ENCODE results near the gene ENG.
"Not testable (repeated sequence)": the region's sequence is repeated elsewhere in the genome, so short reads cannot be mapped to it uniquely, and the experiment has no call there.

The ENG gene

DNA sequence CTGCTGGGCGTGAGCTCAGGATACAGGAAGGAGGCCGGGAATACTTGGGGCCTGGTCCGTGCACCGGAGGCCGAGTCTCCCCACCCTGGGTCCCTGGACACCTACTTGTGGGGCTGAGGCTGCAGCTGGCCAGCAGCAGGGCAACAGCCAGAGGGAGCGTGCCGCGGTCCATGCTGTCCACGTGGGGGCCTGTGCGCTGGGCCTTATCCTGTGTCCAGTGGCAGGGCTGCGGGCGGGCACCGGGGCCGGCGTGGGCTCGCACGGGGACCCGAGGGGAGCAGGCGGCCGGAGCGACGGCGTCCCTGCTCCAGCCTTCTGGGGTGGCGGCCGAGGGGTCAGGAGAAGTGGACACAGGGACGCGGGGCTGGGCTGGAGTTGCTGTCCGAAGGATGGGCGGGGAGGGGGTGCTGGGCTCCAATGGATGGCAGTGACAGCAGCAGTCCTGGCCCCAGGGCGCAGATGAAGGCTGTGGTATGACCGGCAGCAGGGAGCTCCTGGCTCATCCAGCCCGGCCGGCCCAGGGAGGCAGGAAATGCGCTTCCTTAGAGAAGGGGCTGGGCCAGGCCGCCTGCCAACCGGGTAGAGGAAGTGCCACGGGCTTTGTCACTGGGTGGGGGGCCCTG is at the start of gene ENG:
Gene ENG (minus strand): TSS at position 475 of the 623 bp plus-strand sequence. CDS start 303 bp downstream, at position 172.
- DNase-seq, result peak; percentile 77

DNA sequence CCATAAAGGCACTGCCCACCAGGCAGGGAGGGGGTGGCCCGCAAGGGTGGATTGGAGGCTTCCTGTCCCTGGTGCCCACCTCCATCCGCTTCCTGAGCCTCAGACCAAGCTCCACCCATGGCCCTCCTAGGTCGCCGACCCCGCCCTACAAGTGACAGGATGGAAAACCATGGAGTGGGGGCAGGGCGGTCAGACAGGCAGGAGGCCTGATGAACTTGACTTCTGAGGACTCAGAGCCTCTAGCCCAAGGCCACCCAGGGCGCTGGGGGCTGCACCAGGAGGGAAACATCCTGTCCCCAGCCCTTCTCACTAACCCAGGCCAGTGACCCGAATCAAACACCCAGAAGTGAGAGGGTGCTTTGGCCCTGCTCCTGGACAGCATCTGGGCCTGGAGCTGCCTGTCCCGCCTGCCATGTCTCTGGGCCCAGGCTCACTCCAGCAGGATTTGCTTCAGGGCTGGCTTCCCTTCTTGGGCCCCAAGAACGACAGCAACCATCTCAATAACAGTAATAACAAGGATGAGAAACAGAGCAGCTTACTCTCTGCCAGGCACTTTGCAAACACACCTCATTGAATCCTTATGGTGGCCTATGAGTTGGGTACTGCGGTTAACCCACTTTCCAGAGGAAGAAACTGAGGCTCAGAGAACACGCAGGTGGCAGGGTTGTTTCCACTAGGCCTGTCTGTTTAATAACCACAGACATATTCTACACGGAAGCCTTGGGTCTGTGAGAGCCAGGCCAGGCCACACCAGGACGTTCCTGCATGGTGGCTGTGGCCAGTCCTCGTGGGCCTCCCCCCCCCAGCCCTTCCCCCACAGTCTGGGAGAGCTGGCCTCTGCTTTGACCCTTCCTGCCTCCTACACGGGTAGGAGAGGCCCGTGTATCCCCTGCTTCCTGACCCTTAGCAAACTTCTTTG is 49.4 kb upstream of the ENG start:
- no peak for DNase-seq

DNA sequence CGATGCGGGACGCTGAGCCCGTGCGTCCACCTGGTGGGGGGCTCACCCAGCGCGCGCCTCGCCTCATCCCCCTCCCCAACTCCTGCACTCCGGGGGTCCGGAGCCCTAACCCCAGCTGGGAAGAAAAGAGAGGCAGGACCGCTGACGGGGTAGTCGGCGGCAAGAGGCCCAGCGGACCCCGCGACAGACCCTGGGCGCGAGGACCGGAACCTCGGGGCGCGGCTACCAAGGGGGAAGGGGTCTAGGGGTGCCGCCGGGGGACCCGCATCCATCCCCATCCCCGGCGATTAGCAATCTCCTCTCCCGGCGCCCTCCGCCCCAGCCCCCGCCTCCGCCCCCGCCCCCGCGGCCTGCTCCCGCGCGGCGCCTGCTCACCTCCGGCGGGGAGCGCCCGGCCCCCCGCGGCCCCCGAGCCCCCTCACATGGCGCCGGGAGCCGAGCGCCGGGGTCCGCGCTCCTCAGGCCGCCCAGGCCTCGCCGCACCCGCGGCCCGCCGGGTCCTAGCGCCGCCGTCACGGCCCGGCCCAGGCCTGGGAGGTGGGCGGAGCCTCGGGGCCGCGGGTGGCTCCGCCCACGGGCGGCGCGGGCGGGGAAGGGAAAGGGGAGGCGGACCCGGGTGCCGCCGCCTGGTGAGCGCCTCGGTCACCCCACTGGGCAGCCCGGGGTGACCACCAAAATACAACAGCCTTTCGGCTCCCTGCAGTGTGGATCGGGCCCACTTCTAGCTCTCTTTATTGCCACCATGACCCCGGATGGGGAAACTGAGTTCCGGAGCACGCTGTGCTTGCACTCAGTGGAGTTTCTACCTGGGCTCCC is 44.9 kb upstream of the ENG start, which contains the start of gene ST6GALNAC6:
Gene ST6GALNAC6 (minus strand): TSS at position 476 of the 816 bp plus-strand sequence. CDS start 1,622 bp downstream, outside the sequence.
- DNase-seq, result peak; percentile 90

DNA sequence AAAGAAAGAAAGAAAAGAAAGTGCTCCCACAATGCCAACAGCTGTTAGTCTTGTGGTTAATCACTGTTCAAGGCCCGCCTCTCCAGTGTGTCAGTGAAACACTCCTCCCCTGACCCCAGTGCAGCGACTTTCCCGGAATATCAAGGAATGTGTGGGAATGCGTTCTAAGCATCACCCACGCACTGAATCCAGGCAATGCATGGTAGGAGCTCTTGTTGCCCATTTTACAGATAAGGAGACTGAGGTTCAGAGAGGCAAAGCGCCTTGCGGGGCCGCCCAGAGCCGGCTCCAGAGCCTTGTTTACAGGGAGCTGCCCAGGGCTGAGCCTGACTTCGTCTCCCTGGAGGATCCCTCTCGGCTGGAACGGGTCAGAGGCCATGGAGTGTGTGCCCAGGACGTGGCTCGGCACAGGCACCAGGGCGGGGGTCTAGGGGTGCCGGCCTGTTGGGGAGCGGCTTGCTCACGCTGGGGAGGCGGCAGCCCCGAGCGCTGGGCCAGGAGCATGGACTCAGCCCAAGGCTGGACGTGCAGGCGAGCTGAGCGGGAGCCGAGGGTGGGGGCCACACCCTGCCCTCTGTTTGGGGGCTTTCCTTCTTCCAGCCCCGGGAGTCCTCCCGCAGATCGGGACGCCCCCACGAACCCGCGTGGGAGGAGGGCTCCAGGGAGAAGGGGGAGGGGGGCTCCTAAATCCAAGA is 44.1 kb upstream of the ENG start:
- peak; percentile 62 for DNase-seq

DNA sequence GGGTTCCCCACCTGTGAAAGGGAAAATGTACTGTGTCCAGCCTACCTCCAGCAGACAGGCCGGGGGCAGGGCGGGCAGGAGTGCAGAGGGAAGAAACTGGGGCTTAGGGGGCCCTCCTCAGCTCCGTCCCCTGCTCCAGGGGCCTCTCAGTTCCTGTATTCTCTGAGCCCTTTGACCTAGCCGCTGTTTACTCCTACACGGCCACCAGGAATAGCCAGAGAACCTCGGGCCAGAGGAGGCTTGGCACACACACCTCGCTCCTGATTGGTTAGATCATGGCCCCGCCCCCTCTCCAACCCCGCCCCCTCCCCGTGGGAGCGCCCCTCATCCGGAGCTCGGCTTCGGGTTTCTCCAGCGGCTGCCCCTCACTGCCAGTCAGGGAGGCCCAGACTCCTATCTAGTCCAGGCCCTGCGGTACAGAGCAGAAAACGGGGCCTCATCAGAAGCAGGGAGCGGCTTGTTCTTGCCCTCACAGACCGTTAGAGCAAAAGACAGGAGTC is 42.8 kb upstream of the ENG start:
- peak; percentile 63 for DNase-seq

DNA sequence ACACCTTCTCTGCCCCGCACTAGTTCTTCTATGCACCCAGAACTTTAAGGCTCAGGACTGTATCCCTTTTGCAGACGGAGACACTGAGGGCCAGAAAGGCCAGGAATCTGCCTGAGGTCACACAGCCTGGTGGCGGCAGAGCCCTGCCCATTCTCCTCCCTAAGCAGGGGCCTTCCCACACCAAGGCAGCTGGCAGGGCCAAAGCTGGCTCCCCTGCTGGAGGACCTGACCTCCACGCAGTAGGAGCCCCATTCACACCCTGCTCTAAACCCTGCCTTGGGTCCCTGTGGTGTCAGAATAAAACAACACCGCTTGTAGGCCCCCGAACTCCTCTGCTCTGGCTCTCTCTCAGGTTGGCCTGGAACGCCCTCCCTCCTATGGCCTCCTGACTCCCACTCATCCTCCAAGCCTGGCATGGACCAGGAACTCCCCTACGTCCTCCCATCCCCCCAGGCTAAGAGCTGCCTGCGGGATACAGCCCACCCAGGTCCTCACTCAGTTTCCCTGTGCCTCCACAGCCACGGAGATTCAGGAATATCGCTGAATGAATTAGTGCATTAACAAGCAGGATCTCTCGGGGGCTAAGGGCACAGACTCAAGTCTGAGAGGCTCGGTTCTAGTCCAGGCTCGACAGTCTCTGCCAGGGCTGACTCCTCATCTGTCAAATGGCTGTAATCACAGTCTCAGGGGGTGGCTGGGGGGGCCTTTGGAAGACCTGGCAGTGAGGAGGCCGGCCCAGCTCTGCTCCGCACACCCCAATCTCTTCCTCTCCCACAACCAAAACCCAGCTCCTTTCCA is 42.1 kb upstream of the ENG start:
- DNase-seq, result no peak

DNA sequence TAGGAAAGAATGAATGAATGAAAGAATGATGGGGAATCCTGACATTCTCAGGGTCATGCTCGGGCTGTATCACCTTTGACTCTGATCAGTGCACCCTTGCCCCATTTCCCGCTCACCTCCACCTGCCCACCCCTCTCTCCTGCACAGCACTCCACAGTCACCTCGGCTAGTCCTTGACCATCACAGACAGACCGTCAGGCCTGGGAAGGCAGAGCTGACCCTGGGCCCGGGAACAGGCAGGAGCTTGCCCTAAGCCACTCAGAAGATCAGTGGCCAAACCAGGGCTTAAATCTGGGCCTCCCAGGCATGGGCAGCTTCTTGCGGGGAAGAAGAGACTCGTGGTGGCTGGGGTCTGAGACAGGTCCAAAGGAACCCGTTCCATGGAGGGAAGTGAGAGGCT is 41.4 kb upstream of the ENG start:
- DNase-seq, result no peak

DNA sequence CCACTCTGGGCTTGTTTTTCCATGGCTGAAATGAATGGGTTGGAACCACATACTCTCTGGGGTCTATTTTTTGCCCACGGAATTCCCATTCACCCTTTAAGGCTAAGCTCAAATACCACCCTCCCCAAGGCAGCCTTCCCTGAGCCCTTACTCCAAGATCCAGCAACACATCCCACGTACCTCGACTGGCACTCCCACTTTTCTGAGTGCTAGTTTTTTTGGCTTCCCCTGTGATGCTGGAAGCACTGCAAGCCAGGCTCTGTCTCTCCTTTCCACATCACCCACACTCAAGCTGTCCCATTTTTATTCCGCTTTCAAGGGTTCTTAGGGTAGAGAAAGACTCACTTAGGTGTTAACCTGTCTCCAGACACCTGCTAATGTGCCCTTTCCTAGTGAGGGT is 38.9 kb upstream of the ENG start:
- no peak for DNase-seq

DNA sequence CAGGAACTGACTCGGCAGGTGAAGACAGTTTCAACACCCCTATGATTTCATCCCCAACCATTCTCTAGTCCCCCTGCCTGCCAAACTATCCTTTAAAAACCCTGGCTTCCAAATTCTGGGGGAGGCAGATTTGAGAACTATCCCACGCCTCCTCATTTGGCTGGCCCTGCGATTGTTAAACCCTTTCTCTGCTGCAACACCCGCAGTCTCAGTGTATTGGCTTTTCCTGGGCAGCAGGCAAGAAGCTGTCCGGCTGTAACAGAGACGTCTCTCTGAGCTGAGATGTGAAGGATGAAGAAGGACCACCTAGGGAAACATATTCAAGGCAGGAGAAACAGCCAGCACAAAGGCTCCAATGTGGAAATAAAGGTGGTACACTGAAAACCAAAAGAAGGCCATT is 38.4 kb upstream of the ENG start:
- no peak for DNase-seq

DNA sequence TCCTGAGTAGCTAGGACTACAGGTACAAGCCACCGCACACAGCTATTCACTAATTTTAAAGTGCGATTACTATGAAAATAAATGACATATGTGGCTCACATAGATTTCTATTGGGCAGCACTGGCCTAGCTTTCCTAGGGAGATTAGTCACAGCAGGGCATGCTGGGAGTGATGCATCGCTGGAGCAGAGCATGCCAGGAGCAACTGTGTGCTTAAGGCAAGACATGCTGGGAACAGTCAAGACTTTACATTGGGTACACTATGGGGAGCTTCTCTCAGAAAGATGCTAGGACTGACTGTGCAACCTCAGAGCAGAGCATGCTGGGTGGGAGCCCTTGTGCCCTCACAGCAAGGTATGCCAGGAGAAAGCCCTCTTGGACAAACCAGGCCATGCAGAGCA is 35.6 kb upstream of the ENG start:
- no peak for DNase-seq

DNA sequence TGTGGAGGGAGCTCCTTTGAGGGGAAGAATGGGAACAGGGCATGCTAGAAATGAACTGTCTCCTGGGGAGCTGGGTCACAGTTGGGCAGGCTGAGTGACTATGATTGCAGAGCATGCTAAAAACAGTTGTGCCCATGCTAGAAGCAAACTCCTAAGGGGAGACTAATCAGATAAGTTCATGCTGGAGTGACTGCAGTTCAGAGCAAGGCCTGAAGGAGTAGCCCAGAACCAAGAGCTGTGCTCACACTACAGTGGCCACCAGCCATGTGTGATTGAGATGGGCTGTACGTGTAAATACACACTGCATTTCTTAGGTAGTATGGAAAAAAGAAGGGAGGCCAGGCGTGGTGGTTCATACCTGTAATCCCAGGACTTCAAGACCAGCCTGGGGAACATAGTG is 33.3 kb upstream of the ENG start:
- no peak for DNase-seq

DNA sequence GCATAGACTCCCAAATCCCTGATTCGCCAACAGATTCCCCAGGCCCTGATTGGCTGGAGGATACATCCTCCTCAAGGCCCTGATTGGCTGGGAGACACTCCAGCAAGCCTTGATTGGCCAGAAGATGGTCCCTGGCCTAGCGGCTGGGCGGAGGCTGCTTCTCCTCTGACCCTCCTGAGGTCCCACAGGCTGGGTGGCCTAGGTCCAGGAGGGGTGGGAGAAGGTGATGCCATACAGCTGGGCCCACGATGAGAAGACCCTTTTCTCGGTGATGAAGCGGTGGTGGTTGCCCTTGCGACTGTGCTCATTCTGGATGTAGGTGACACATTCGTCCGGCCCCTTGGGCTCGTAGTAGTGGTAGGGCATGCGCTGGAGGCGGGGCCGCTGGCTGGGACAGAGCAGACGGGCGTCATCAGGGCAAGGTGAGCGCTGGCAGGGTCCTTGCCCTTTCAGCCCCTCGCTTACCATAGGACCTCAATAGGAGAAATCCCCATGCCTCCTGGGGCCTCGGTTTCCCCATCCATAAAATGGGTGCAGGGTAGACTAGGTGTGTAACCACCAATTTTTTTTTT is 32.0 kb upstream of the ENG start:
- peak; percentile 28 for DNase-seq

DNA sequence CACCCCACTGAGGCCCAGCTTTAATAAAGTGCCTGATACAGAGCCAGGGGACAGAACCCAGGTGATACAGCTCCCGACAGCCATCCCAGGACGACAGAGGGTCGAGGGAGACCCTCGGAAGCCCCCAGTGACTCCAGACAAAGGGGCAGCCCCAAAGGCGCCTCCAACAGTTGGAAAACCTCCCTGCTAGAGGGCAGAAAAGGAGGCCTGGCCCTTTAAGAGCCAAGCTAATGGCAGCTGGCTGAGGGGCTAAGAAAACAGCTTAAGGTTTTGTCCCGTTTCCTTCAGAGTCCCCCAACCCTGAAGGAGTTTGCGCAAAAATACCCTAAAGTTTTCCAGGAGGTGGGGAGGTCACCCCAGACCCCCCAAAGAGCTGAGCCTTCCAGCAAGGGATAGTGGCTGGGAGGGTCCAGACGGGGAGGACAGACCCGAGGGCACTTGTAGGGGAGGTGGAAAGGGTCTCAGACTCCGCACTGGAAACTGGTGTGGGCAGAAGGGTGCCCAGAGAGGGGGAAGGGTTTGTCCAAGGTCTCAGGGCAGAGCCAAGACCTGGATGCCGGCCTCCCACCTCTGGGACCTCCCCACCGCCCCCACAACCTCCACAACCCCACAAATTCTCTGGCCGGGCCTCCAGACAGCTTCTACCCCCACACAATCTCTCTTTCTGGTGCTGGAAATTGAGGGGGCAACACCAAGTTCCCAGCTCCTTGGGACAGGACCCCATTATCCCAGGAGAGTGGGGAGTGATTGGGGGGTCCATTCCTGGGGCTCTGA is 31.2 kb upstream of the ENG start:
- no peak for DNase-seq

DNA sequence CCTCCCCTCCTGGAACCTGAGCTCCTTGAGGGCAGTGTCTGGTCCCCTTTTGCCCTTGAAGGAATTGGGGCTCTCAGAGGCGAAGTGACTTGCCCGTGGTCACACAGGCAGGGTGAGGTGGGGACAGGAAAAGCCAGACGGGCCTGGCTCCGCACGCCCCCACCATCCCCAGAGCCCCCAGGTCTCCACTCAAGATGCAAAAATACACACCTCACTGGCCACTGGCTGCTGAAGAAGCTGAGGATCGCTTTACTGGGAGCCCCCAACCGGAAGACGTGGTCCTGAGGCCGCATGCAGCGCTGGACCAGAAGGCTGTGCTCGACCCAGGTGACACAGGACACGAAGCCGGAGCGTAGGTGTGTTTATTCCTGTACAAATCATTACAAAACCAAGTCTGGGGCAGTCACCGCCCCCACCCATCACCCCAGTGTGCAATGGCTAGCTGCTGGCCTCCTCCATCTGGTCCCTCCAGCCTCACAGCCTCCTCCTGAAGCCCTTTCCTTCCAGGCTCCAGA is 30.6 kb upstream of the ENG start:
- no peak for DNase-seq

DNA sequence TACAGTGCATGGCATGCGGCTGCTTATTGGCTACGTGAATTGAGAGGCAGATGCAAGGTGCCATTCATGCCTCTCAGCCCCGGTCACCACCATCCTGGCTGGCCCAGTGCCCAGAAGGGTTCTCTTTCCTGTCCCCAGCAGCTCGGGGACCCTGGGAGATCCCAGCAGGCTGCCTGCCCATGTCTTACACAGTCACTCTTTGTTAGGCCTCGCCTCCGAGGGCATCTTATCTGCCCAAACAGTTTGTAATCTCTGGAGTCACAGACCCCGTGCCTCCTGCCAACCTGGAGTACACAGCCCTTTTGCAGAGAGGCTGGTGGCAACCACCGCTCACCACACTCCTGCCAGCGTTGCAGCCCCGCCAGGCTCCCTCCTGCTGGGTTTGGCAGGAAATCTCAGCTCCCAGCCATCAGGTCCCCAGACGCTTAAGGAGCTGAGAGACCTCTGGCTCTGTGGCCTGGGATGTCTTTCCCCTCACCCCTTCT is 30.0 kb upstream of the ENG start:
- DNase-seq, result peak; percentile 91

DNA sequence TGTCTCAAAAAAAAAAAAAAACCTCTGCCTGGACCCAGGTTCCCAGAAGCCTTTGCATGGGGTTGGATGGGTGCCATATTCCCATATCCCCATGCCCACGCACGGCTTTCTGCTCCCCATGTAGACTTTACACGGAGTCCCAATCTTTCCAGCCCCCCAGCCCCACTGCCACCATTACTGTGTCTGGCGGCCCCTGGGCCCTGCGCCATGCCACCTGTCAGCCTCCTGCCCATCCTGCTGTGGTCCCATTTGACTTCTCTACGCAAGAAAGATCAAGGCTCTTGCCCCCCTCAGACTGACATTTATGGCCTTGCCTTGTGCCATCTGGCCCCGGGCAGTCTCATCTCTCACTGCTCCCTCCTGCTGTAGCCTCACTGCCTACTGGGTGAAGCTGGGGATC is 29.5 kb upstream of the ENG start:
- DNase-seq, result no peak

DNA sequence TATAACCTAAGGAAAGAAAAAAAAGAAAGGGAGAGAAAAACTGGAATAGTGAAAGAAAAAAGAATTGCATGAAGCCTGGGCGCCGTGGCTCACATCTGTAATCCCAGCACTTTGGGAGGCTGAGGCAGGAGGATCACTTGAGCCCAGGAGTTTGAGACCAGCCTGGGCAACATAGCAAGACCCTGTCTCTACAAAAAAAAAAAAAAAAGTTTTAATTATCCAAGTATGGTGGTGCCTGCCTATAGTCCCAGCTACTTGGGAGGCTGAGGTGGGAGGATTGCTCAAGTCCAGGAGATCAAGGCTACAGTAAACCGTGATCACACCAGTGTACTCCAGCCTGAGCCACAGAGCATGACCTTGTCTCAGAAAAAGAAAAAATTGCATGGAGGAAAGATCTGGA is 27.3 kb upstream of the ENG start:
- not testable (repeated sequence) for DNase-seq

DNA sequence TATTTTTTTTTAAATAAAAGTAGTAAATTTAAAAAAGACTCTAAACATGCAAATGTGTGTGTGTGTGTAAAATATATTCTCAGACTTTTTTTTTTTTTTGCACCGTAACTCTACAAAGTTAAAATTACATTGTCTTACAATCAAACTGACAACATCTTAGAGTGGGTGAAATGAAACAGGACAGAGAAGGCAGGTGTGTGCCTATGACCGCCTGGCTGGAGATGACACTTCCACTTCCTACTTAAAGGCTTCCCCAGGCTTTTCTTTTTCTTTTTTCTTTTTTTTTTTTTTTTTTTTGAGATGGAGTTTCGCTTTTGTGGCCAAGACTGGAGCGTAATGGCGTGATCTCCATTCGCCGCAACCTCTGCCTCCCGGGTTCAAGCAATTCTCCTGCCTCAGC is 25.7 kb upstream of the ENG start:
- DNase-seq, result no peak

DNA sequence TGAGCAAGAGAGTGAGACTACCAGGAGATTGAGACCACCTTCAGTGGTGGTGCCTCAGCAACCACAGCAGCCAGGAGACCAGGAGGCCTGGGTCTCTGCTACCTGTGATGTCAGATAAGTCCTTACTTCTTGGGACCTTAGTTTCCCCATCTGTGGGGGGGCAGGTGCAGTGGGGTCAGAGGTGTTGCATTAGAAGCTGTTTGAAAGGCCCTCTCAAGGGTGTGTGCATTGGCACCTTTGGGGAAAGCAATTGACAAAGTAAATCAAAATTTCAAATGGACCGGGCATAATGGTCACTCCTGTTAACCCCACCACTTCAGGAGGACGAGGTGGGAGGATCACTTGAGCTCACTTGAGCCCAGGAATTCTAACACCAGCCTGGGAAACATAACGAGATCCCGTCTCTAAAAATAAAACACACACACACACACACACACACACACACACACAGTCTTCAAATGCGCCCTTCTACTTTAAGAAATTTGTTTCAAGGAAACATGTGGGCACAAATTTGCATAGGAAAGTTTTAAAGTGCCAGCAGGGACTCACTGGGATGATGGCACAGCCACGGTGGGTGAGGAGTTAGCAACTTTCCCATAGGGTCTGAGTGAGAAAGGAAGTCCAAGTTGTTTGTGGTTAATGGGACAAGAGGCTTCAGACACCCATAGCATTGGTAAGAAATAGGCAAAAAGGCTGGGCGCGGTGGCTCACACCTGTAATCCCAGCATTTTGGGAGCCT is 24.4 kb upstream of the ENG start:
- DNase-seq, result no peak
